GM18519 (cell line): ENCODE results near the gene SDK2.

Experiments
- ATAC-seq: cut with Tn5 transposase; IDR thresholded peaks from one replicate; pipeline ENCODE4 v1.9.1; 2021; ENCODE audit warnings: mild to moderate bottlenecking, moderate library complexity; ENCODE audit not compliant: unreplicated experiment, low FRiP score

SDK2 gene

DNA sequence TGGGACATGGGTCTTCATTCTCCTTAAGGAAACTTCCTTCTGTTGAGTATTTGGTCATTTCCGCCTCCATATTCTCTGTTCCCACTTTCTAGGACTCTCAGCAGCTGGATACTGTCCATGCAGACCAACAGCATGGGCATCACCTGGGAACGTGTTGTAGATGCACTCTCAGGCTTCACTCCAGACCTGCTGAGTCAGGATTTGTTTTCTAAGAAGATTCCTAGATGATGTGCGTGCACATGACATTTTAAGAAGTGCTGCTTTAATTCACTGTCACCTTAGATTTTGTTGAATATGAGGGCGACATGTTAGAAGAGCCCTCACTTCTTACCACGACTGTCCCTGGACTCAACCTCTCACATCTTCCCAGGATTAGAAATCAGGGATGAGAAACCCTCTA, 10.0 kb upstream of the SDK2 start:
- ATAC-seq: no peak

- no peak for ATAC-seq
Measured at GRCh38 chr17:73653810-73654209, 9.6 kb upstream of the SDK2 start.

DNA sequence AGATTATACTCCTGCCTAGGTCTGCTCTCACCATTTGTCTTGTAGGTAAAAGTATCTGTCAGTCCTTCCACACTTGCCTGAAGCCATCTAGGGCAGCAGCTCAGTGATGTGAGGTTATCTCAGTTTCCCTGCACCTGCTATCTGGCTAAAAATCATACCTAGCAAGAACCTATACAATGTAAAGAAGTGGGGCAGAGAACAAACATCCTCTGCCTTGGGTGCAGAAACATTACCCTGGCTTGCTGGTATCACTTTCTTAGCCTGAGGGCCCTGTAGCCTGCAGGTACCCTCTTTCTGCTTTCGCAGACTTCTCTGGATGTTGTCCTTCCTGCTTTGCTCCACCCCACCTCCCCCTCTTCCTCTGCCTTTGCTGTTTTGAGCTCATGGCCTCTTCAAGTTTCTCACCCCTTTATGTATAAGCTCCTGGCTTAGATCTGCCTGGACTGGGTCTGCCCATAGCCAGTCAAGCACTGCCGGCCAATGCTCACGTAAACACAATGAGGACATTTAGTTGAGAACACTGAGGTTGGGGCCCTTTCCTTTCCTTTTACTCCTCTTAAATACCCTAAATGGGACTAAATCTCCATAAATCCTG, 8.7 kb upstream of the SDK2 start:
- no peak for ATAC-seq

GRCh38 chr17:73650617-73651200, 6.5 kb upstream of the SDK2 start:
- ATAC-seq: no peak

DNA sequence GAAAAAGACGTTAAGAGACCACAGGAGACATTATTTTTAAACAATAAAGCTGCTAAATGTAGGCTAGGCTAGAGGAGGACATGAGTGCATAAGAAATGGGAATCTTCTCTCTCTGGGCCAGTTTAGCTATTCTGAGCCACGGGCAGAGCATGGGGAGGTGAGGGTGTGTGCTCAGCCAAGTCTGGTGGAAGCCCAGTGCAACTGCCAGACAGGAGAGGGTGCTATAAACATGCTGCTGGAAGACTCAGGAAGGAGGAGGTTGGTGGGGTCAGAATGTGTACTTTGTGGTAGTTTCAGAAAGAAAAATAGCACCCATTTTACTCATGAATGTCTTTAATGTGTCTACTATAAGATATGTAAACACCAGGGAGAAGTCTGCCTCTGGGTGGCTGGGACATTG, 5.9 kb upstream of the SDK2 start:
- no peak for ATAC-seq

DNA sequence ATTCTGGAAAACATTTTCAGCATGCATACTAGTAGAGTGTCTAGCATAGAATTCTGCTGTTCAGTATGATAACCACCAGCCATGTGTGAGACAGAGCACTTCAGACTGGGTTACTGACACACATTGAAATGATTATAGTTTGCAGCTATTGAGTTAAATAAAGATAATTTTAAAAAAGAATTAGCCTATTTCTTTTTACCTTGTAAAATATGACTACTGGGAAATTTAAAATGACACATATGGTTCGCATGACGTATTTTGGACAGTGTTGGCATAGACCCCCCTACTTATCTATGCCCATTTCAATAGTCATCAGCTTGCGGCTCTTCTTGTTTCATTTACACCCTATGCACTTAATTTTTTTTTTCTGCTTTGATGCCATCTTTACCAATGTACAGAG, 4.7 kb upstream of the SDK2 start:
- ATAC-seq: no peak

GRCh38 chr17:73648543-73648820, 4.2 kb upstream of the SDK2 start:
- no peak for ATAC-seq

- ATAC-seq: no peak
Measured at GRCh38 chr17:73647772-73648542, 3.7 kb upstream of the SDK2 start.

DNA sequence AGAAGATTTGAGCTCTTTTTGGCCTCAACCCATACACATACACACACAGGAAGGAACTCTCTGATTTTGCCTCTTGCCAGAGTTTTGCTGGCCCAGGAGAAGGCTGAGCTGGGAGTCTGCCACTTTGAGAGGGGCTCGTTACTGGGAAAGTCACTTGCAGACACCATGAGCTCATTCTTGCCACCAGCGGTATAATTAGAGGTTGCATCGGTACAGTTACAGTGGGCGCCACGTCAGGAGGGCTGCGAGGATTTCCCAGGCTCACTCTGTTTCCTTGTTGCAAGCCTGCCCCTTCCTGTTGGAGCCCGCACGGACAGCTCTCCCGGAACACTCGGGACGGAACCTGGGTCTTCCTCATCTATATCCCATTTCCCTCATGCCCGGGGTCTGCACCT, 3.1 kb upstream of the SDK2 start:
- no peak for ATAC-seq

- no peak for ATAC-seq
Measured at GRCh38 chr17:73646409-73647300, 2.4 kb upstream of the SDK2 start.

GRCh38 chr17:73645050-73645871, 1.0 kb upstream of the SDK2 start:
- no peak for ATAC-seq

- no peak for ATAC-seq
Measured at GRCh38 chr17:73643852-73644144, 447 bp downstream of the SDK2 start.

DNA sequence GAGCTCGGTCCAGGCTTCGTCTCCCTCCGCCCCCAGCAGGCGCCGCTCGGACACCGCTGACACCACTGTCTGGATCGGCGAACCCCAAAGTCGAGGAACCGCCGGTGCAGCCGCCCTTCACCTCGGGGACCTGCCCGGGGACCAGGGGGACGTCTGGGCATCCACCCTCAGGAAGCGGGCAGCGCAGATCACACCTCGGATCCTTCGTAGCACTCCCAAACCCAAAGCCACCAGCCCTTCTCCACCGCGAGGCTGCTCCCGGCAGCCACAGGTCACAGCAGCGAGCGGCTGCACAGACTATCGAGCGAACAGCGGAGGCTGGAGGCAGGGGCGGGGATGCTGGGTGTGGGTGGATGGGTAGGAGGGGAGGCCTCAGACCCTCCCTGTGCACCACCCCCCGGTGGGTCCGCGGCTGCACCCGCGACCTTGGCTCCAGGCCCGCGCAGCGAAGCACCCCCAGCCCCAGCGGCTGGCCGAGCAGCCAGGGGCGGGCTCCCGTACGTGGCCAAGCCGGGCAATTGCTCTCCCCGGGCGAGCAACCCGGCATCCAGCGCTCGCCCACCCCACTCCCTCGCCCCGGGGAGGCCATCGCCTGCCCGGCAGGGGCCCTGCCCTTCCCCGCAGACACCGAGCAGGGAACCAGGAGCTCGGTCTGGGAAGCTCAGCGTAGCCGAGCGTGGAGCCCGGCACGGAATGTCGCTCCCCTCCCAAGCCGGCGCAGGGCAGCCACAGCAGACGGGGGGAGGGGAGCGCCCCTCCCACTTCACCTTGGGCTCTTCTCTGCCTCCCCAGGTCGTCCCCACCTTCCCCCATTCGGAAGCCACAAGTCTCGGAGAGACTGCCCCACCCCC, 1.0 kb downstream of the SDK2 start:
- no peak for ATAC-seq

- no peak for ATAC-seq
Measured at GRCh38 chr17:73642659-73643000, 1.6 kb downstream of the SDK2 start.

GRCh38 chr17:73641826-73642600, 2.2 kb downstream of the SDK2 start:
- no peak for ATAC-seq

GRCh38 chr17:73640691-73641090, 3.6 kb downstream of the SDK2 start:
- no peak for ATAC-seq

DNA sequence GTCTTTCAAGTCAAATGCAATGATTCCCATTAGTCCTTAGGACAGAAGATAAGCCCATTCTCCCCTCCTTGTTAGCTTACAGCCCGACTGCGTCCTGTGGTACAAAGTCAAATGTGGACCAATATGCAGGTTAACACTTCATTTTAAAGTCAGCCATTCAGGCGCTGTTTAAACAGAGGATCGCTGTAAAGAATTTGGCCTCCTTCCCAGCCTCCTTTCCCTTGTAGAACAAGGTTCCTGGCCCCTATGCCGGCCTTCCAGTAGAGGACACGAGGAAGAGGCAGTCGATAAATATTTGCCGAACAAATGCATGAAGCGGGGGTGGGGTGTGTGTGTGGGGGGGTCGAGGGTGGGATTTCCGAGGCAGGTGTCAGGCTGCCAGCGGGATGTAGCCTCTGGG, 4.3 kb downstream of the SDK2 start:
- ATAC-seq: no peak

DNA sequence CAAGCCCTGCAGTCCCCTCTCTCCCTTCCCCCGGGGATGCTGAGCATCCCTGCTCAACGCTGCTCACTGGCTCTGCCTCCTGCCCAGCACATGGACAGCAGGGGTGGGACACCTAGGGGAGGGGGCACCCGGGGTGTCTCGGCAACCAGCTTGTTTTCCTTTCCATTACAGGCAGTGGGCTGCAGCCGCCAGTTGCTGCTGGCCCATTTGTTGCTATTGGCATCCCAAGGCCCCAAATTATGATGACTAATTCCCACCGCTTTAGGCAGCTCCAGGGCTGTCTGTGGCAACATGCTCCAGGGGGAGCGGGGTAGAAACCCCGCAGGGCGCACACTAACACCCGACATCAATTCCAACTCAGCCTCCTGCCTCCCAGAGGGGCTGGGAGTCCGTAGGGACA, 4.9 kb downstream of the SDK2 start:
- no peak for ATAC-seq

GRCh38 chr17:73638556-73638955, 5.7 kb downstream of the SDK2 start:
- no peak for ATAC-seq
